ENCODE data around the gene PLEKHM3. TPM values are rescaled to one million over a fixed set of nuclear protein-coding genes. Genes with fewer than 3 reads are reported as not detected.
"Not testable (repeated sequence)": the region's sequence is repeated elsewhere in the genome, so short reads cannot be mapped to it uniquely, and the experiment has no call there.

The PLEKHM3 gene
- polyA plus RNA-seq, 4 donors: 13.7 to 16.0 (median 14.3) TPM

GRCh38 chr2:207835805-207836204, 189.5 kb downstream of the PLEKHM3 start:
- no peak for DNase-seq (ENCODE audit: low read depth in 4 of 4, low spot score in 3 of 4)

GRCh38 chr2:207833251-207833751, 192.0 kb downstream of the PLEKHM3 start:
- no peak for DNase-seq (ENCODE audit: low read depth in 4 of 4, low spot score in 3 of 4)

- DNase-seq (ENCODE audit: low read depth in 4 of 4, low spot score in 3 of 4): no peak
Observed at GRCh38 chr2:207831584-207832248, 193.6 kb downstream of the PLEKHM3 start.

- DNase-seq (ENCODE audit: low read depth in 4 of 4, low spot score in 3 of 4): no peak
Observed at GRCh38 chr2:207830778-207831438, 194.4 kb downstream of the PLEKHM3 start.

- no peak for DNase-seq (ENCODE audit: low read depth in 4 of 4, low spot score in 3 of 4)
Observed at GRCh38 chr2:207828361-207829057, 196.8 kb downstream of the PLEKHM3 start.

- no peak for DNase-seq (ENCODE audit: low read depth in 4 of 4, low spot score in 3 of 4)
Observed at GRCh38 chr2:207825978-207826377, 199.3 kb downstream of the PLEKHM3 start.

GRCh38 chr2:207825045-207825954, 200.0 kb downstream of the PLEKHM3 start:
- DNase-seq (ENCODE audit: low read depth in 4 of 4, low spot score in 3 of 4): no peak

- DNase-seq (ENCODE audit: low read depth in 4 of 4, low spot score in 3 of 4): no peak
Observed at GRCh38 chr2:207823865-207824264, 201.5 kb downstream of the PLEKHM3 start.

- no peak for DNase-seq (ENCODE audit: low read depth in 4 of 4, low spot score in 3 of 4)
Observed at GRCh38 chr2:207819839-207820784, 205.2 kb downstream of the PLEKHM3 start.

- no peak for DNase-seq (ENCODE audit: low read depth in 4 of 4, low spot score in 3 of 4)
Observed at GRCh38 chr2:207819021-207819797, 206.1 kb downstream of the PLEKHM3 start.

- DNase-seq (ENCODE audit: low read depth in 4 of 4, low spot score in 3 of 4): no peak
Observed at GRCh38 chr2:207816546-207816945, 208.8 kb downstream of the PLEKHM3 start.

- no peak for DNase-seq (ENCODE audit: low read depth in 4 of 4, low spot score in 3 of 4)
Observed at GRCh38 chr2:207815254-207815653, 210.1 kb downstream of the PLEKHM3 start.

- DNase-seq (ENCODE audit: low read depth in 4 of 4, low spot score in 3 of 4): no peak
Observed at GRCh38 chr2:207813942-207814341, 211.4 kb downstream of the PLEKHM3 start.

GRCh38 chr2:207813221-207813916, 212.0 kb downstream of the PLEKHM3 start:
- no peak for DNase-seq (ENCODE audit: low read depth in 4 of 4, low spot score in 3 of 4)

GRCh38 chr2:207812726-207813080, 212.6 kb downstream of the PLEKHM3 start:
- no peak for DNase-seq (ENCODE audit: low read depth in 4 of 4, low spot score in 3 of 4)

GRCh38 chr2:207812058-207812725, 213.1 kb downstream of the PLEKHM3 start:
- DNase-seq (ENCODE audit: low read depth in 4 of 4, low spot score in 3 of 4): no peak

GRCh38 chr2:207811658-207812057, 213.7 kb downstream of the PLEKHM3 start:
- not testable (repeated sequence) for DNase-seq (ENCODE audit: low read depth in 4 of 4, low spot score in 3 of 4)

Measured in left renal pelvis (tissue), 4 donors.